HG02588 (cell line): ENCODE results near the gene REM1.

Source experiments
- ATAC-seq: cut with Tn5 transposase; IDR thresholded peaks from one replicate; pipeline ENCODE4 v1.9.1; 2021; ENCODE audit warnings: mild to moderate bottlenecking, moderate library complexity; ENCODE audit not compliant: unreplicated experiment

The REM1 gene

GRCh38 chr20:31522731-31523130, 47.6 kb downstream of the REM1 start:
- no peak for ATAC-seq

DNA sequence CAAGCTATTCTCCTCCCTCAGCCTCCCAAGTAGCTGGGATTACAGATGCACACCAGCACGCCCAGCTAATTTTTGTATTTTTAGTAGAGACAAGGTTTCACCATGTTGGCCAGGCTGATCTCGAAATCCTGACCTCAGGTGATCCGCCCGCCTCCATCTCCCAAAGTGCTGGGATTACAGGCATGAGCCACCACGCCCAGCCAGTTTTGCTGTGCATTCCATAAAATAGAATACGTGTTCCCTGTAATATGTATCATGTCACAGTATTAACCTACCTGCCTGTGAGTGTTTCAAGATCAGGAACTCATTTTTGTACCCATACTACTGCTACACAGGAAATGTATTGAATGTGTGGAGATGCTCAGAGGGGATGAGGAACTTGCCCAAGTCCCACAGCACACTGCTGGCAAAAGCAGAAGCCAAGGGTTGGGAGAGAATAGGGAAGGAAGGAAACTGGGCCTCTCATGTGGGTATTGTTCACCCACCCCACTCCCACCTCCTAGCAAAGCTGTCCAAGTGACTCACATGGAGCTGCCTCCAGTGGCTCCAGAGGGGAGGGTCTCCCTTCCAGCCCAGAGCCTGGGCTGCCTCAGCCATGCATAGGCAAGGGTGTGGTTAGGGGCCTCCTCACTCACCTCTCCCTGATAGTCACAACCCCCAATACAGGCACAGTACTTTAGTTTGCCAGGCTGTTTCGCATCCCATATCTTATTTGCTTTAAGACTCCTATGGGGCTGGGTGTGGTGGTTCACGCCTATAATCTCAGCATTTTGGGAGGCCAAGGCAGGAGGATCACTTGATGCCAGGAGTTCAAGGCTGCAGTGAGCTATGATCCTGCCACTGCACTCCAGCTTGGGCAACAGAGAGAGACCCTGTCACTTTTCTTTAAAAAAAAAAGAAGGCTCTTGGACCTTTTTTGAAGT, 48.5 kb downstream of the REM1 start:
- no peak for ATAC-seq

GRCh38 chr20:31527266-31527665, 52.2 kb downstream of the REM1 start:
- ATAC-seq = no peak
